GM19351 (cell line): ENCODE measurements around the gene GRAMD4.
"Not testable (repeated sequence)": the region's sequence is repeated elsewhere in the genome, so short reads cannot be mapped to it uniquely, and the experiment has no call there.

Source experiments
- ATAC-seq: cut with Tn5 transposase; IDR thresholded peaks from one replicate; pipeline ENCODE4 v1.9.1; 2021; ENCODE audit warnings: mild to moderate bottlenecking, moderate library complexity; ENCODE audit not compliant: unreplicated experiment

Gene GRAMD4

DNA sequence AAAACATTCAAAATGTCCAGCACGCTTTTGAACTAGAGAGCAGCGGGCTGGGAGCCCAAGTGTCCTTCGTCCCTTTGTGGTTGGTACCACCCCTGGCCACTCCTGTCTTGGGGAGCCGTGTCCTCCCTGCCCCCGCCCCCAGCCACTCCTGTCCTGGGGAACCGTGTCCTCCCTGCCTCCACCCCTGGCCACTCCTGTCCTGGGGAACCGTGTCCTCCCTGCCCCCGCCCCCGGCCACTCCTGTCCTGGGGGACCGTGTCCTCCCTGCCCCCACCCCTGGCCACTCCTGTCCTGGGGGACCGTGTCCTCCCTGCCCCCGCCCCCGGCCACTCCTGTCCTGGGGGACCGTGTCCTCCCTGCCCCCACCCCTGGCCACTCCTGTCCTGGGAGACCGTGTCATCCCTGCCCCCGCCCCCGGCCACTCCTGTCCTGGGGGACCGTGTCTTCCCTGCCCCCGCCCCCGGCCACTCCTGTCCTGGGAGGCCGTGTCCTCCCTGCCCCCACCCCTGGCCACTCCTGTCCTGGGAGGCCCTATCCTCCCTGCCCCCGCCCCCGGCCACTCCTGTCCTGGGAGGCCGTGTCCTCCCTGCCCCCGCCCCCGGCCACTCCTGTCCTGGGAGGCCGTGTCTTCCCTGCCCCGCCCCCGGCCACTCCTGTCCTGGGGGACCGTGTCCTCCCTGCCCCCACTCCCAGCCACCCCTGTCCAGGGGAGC lies 14.9 kb downstream of the GRAMD4 start:
- ATAC-seq = not testable (repeated sequence)

DNA sequence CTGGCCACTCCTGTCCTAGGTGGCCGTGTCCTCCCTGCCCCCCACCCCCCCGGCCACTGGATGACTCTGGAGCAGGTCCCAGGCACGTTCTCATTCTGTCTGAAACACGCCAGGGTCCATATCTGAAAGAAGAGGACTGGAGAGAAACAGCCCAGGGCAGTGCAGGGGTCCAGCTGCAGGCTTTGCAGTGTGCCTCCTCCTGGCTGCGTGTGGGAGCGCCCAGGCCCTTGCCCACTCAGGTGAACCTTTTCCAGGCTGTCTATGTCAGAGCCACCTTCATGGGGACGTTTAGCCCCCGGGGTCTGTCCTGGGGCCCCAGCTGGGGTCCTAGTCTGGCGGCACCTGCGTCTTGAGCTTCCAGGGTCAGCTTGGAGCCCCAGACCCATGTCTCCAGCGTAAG lies 15.6 kb downstream of the GRAMD4 start:
- ATAC-seq = no peak

DNA sequence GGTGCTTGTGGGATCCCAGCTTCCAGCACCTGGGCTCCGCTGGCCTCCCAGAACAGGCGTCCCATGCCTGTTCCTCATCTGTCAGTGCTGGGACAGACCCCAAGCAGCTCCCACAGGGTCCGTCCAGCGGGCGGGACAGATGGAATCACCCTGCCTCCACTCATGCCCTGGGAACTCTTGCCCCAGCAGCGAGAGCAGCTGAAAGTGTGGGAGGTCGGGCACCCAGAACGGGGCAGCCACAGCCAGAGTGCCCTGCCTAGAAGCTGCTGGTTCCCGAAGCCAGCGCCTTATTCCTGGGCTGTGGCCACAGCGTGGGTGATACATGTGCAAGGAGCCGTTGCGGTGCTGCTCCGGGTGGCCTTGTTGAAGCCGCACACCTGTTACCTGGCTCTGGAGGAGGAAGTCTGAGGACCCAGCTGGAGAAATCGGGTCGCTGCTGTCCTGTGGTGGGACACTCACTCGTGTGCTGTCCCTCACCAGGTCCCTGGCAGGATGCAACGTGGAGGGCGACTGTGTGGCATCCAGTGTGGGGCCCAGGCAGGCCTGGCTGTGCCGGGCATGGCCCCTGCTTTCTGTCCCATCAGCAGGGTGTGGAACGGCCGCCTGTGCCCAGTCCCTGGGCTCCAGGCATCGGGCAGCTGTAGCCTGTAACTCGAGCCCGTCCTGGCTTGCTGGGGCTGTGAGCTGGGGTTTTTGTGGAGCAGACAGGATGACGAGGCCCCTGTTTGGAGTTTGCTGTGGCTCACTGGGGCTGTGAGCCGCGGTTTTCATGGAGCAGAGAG lies 16.2 kb downstream of the GRAMD4 start:
- no peak for ATAC-seq

DNA sequence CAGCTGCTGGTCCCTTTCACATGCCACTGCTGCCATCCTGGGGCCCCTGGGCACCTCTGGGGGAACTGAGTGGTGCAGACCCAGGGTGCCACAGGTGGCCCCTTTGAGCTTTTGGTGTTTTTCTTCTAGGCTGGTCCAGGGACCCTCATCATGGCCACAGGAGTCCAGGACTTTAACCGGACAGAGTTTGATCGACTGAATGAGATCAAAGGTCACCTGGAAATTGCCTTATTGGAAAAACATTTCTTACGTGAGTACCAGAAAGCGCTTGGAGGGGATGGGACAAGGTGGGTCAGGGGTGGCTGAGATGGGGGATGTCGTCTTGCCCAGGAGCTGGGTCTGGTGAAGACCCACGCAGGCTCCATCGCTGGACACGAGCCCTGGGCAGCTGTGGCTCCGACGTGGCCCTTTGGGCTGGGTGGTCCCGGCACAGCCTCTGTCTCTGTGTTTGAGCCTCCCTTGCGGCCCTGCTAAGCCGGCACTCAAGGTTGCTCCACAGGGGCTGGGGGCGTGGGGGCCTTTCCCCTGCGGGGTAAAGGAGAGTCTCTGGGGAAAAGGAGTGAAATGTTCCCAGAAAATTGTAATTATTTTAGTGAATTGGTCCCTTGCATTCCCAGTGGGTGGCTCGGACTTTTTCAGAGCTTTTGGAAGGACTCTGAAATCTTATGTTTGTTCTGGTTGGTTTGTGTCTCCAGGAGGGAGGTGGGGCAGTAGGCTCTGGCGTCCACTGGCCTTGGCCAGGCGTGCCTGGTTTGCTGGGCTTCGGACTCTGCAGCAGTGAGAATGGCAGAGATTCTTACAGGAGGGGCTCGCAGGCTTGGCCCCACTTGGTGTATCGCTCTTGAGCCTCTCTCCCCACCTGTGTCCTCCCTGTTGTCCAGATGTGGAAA lies 17.8 kb downstream of the GRAMD4 start:
- no peak for ATAC-seq

DNA sequence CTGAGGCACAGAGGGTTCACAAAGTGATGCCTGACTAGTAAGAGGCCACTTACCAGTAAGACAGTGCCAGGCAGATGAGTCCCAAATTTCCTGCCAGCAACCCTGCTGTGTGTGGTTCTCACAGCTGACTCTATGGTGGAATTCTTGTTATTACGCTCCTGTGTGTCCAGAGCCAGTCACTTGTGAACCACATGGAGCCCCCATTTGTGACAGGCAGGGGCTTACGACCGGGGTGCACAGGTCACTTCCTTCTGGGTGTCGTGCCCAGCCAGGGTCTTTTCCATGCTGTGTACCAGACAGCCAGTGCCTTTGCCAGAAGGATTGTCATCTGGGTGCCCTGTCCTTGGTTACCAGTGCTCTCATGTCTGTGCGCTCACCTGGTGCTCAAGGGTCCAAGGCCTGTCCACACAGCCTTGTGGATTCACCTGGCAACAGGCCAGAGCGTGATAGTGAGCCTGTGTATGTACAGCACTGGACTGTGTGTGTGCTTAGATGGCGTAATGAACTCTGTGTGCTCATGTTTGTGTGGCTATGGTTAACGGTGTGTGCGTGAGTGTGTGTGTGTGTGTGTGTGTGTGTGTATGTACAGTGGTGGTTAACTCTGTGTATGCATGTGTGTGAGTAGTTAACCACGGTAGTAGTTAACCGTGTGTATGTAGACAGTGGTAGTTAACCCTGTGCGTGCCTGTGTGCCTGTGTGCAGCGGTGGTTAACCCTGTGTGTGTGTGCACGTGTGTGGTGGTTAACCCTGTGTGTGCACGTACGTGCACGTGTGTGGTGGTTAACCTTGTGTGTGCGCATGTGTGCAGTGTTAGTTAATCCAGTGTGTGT lies 18.6 kb downstream of the GRAMD4 start:
- no peak for ATAC-seq

DNA sequence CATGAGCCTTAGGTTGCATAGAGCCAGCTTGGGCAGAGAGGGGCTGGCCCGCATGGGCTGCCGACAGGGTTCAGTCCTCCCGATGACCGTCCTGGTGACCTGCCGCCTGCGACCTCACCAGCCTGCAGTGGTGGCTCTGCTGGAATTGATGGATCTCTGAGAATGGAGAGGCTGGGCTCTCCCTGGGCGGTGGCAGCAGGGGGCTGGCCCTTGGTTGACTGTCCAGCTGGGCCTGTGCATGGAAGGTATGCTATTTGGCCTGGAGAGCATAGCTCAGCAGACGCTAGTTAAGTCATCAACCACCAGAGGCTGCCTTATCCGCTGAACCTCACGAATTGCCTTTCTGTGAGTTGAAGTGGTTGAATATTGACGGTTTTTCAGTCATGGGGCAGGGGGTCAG lies 19.7 kb downstream of the GRAMD4 start:
- ATAC-seq = no peak

DNA sequence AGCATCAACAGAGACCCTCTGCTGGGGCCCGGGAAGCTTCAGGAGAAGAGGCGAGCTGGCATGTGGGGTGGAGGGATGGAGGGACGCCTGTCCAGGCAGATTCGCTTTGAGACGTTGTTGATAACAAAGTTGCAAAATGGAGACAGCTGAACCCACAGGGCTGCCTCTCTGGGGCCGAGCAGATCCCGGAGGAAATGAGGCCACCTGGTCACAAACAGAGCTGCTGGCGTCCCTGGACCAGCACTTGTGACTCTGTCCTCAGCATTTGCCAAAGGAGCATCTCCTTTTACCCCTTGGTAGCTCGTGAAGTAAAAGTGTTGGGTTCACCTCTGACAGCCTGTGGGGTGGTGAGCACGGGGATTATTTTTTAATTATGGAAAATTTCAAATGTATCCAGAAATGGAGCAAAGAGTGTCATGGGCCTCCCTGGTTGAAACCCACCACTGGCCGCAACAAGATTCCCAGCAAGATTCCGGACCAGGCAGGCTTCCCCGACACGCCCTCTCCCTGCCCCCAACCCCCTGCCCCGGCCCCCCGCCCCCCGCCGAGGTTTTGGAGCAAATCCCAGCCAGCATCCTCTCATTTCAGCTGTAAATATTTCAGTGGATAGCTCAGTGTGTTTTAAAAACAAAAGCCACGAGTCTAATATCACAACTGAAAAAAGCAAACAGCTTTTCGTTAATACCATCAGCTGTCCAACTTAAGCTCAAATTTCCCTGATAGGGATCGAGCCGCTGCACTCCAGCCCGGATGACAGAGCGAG lies 20.3 kb downstream of the GRAMD4 start:
- ATAC-seq = no peak

DNA sequence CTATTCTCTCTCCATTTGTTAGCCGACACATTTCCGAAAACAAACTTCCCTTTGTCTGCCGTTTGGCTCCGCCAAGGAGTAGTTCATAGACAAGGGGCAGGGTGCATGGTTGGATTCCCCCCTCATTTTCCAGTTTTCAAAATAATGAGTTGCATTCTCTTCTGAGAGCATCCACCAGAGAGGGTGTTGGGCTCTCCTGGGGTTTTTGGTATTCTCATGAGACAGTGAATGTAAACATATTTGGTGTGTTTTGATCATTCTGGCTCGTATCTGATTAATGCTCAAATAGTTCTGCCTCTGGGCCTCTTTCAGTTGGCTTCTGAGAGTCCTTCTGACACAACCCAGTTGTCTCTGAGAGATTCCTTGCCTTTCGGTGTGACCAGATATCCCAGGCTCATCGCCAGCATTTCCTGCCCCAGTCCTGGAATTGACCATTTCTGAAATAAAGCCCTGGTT lies 21.7 kb downstream of the GRAMD4 start:
- ATAC-seq = no peak

DNA sequence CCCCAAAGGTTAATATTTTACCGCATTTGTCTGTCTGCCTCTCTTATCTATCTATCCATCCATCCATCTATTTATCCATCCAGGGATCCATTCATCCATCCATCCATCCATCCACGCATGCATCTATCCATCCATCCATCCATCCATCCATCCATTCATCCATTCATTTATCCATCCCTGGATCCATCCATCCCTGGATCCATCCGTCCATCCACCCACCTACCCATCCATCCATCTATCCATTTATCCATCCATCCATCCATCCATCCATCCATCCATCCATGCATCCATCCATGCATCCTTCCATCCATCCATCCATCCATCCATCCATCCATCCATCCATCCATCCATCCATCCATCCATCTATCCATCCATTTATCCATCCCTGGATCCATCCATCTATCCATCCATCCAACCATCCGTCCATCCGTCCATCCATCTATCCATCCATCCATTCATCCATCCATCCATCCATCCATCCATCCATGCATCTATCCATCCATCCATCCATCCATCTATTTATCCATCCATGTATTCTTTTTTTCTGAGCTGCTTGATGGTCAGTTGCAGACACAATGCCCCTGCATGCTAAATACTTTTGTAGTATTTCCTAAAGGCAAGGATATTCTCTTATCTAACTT lies 22.8 kb downstream of the GRAMD4 start:
- ATAC-seq = not testable (repeated sequence)

DNA sequence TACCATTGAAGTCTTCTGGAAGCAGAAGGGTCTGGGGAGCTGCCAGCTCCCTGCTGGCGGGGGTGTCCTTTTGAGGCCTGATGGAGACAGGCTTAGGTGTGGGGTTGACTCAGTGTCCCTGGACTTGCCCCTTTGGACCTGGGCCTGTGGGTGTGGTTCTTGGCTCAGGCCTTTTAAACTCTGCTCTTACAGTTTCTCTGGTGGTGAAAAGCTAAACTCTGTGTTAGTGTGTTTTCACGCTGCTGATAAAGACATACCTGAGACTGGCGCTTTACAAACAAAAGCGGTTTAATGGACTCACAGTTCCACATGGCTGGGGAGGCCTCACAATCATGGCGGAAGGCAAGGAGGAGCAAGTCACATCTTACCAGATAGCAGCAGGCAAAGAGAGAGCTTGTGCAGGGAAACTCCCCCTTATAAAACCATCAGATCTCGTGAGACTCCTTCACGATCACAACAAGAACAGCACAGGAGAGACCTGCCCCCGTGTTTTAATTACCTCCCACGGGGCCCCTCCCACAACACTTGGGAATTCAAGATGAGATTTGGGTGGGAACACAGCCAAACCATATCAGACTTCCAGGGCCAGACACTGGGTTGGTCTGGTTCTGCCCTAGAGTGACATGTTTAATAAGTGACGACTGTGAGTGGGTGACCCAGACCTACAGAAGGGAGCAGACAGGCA lies 26.5 kb downstream of the GRAMD4 start:
- ATAC-seq = no peak

DNA sequence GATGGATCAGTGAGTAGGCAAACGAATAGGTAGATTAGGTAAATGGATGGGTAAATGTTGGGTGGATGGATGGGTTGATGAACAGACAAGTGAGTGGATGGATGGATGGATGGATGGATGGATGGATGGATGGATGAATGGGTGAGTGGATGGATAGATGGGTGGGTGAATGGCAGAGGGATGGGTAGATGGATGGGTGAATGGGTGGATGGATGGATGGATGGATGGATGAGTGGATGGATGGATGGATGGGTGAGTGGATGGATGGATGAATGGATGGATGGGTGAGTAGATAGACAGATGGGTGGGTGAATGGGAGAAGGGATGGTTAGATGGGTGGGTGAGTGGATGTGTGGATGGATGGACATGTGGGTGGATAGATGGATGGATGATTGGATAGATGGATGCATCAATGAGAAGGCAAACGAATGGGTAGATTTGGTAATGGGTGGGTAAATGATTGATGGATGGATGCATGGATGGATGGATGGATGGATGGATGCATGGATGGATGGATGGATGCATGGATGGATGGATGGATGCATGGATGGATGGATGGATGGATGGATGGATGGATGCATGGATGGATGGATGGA lies 28.1 kb downstream of the GRAMD4 start:
- ATAC-seq = not testable (repeated sequence)

DNA sequence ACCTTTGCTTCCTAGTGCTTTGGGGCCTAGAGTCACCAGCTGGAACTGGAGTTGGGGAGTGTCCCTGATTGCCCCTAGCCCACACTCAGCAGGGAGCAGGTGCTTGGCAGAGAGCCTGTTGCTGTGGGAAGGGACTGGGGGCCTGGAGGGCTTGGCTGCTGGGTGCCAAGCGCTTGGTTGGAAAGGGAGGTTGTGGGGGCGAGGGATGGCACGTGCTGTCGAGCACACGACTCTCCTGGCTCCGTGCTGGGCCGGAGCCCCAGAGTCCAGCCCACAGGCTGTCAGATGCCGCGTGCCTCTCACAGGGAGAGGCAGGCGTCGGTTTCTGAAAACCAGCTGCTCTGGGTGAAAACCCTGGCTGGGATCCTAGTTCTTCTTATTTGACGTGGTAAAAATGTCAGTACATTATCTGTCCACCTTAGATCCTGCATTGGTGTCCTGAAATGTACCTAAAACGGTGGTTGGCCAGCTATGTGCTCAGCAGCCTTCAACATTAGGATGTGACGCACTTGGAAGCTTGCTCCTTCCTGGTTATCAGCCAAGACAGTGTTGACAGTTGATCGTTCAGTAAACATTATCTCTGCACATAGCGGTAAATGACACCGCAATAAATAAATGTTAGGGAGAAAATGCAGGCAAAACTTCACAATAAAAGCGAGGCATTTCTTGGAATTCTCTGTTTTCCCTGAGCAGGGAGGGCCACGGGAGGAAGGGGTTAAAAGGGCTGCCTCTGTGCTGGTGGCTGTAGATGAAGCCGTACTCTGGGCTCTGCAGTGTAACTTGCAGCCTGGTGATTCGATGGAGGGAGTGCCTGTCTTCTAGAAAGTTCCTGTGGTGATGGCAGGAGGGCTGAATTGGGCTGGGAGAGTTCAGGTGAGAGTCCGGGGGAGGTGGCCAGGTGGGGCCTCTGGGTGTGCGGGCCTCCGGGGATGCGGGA lies 29.2 kb downstream of the GRAMD4 start:
- no peak for ATAC-seq

DNA sequence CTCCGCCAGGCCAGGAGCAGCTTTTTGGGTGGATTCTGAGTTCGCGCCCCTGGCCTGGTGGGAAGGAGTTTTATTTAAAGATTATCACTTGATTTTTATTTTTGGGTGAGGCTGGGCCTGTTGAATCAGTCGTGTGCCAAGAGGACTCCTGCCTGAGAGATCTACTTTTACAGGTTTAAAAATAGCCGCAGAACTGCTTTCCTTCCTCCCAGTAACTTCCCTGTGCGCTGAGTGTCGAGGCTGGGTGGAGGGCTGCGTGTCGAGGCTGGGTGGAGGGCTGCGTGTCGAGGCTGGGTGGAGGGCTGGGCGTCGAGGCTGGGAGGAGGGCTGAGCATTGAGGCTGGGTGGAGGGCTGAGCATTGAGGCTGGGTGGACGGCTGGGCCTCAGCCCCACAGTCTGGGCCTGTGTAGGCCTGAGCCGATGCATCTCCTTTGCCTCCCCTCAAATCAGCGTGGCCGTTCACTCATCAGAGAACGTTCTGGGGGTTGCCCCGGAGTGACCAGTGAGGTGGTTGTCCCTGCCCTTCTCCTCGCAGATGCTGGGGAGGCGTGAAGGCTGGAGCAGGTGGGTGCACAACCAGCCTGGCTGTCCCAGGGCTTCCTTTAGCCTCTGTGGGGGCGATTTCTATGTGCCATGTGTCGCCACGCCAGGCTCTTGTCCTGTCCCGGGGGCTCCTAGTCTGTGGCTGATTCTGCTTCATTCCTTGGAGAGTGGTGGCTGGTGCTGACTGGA lies 30.1 kb downstream of the GRAMD4 start:
- ATAC-seq = no peak

DNA sequence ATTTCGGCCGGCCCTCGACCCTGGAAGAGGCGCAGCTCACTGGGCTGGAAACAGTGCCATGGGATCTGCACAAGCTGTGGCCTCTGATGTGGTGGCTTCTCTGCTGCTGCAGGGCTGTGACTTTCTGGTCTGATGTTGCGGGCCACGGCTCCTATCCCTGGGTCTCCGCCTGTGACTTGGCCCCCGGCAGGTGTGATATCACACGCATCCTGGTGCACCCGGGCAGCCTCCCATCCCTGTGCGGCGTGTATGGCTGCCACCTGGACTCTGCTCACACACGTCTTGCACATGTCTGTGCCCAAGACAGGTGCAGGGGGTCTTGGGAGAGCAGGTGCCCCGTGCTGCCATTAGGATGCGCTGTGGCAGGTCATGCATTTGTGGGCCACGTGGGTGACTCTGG lies 31.1 kb downstream of the GRAMD4 start:
- no peak for ATAC-seq

DNA sequence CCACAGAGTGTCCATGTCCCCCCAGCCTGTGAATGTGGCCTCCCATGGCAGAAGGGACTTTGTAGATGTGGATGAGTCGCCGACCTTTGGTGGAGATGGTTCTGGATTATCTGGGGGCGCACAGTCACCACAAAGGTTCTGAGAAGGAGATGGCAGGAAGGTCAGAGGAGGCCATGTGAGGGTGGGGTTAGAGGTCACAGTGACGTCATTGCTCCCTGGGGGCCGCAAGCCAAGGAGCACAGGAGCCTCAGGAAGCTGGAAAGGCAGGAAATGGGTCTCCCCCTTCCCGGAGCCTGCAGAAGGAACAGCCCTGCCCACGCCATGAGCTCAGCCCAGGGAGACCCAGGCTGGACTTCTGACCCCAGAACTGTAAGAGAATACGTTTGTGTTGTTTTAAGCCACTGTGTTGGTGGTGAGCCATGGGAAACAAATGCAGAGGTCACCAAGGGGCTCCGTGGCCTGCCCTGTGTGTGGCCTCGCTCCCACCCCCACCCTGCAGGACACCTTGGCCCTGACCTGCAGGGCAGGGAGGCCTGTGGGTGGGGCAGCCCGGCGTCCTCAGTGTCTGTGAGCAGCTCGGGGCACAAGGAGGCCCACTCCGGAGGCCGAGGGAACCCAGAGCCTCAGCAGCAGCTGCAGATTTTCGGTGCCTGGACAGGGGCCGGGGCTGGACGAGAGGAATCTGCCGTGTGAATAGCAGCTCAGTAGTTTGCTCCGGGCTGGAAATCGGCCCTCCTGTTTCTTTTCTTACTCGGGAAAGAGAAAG lies 32.1 kb downstream of the GRAMD4 start:
- no peak for ATAC-seq

DNA sequence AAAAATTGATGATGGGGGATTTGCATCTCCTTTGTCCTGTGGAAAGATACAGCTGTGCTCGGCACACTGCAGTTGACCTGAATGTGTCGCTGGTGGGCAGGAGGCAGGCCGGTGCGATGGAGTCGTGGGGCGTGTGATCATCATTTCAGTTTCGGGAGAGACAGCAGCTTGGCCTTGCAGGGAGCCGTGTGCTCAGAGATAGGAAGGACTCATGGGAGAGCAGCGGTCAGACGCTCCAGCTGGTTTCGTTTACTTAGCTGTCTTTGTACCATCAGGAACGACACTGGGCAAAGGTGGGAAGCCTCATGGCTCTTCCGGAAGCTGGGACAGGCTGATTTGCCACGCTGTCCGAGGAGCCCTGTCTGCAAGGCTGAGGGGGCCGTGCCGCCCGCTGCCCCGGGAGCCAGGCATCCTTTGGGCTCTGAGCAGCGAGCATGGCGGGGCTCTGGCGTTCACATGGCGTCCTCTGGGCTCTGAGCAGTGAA lies 32.7 kb downstream of the GRAMD4 start:
- no peak for ATAC-seq
